SK-N-SH treated with all-trans-retinoic acid at 6 μM for 48 hours (cell line): ENCODE measurements around the gene CLMN.

Experiments
- ATAC-seq: fragments of 200-7000 bp; cut with Tn5 transposase; 3 replicates; pipeline ENCODE4 v1.9.1; 2020; ENCODE audit warnings: mild to moderate bottlenecking, moderate library complexity
- ARNTL ChIP-seq: fragments of 450-650 bp; formaldehyde crosslinking; IDR thresholded peaks from 2 replicates; pipeline ENCODE4 v1.5.0; 2020; ENCODE audit warnings: low read depth, mild to moderate bottlenecking, moderate library complexity, borderline replicate concordance
- BACH2 ChIP-seq: fragments of 250-450 bp; sonication (Bioruptor Pico); IDR thresholded peaks from 2 replicates; pipeline ENCODE4 v1.9.0; 2021; ENCODE audit warnings: mild to moderate bottlenecking, borderline replicate concordance
- CSDC2 ChIP-seq: fragments of 250-450 bp; sonication (Bioruptor Pico); IDR thresholded peaks from 2 replicates; pipeline ENCODE4 v1.5.0; 2020; ENCODE audit warnings: mild to moderate bottlenecking, moderate library complexity
- ESRRG ChIP-seq: fragments of 250-450 bp; sonication (Bioruptor Pico); IDR thresholded peaks from 2 replicates; pipeline ENCODE4 v1.6.1; 2021; ENCODE audit warnings: mild to moderate bottlenecking
- GLIS3 ChIP-seq: fragments of 250-450 bp; sonication (Bioruptor Pico); IDR thresholded peaks from 2 replicates; pipeline ENCODE4 v1.5.0; 2020; ENCODE audit warnings: mild to moderate bottlenecking, moderate library complexity
- ISL1 ChIP-seq: fragments of 250-450 bp; sonication (Bioruptor Pico); IDR thresholded peaks from 2 replicates; pipeline ENCODE4 v2.1.2; 2022; ENCODE audit warnings: mild to moderate bottlenecking, moderate library complexity
- OSR1 ChIP-seq: fragments of 250-450 bp; sonication (Bioruptor Pico); IDR thresholded peaks from 2 replicates; pipeline ENCODE4 v1.8.0; 2022; ENCODE audit warnings: moderate library complexity, mild to moderate bottlenecking, inconsistent platforms
- PPARA ChIP-seq: fragments of 250-450 bp; sonication (Bioruptor Pico); IDR thresholded peaks from 2 replicates; pipeline ENCODE4 v1.5.0; 2020; ENCODE audit warnings: mild to moderate bottlenecking, borderline replicate concordance
- RARB ChIP-seq: fragments of 250-450 bp; sonication (Bioruptor Pico); IDR thresholded peaks from 2 replicates; pipeline ENCODE4 v1.8.0; 2021; ENCODE audit warnings: mild to moderate bottlenecking, moderate library complexity
- SNAI2 ChIP-seq: fragments of 250-450 bp; sonication (Bioruptor Pico); IDR thresholded peaks from 2 replicates; pipeline ENCODE4 v1.5.0; 2020; ENCODE audit warnings: mild to moderate bottlenecking, moderate library complexity
- TCF4 ChIP-seq: fragments of 250-450 bp; sonication (Bioruptor Pico); IDR thresholded peaks from 2 replicates; pipeline ENCODE4 v1.8.0; 2021; ENCODE audit warnings: mild to moderate bottlenecking, moderate library complexity, borderline replicate concordance
- TOX ChIP-seq: fragments of 250-450 bp; sonication (Bioruptor Pico); IDR thresholded peaks from 2 replicates; pipeline ENCODE4 v1.8.0; 2021; ENCODE audit warnings: mild to moderate bottlenecking, moderate library complexity, borderline replicate concordance
- ZC3H10 ChIP-seq: fragments of 250-450 bp; sonication (Bioruptor Pico); IDR thresholded peaks from 2 replicates; pipeline ENCODE4 v1.5.1; 2021; ENCODE audit warnings: mild to moderate bottlenecking, moderate library complexity
- ZFP3 ChIP-seq: fragments of 250-450 bp; sonication (Bioruptor Pico); IDR thresholded peaks from 2 replicates; pipeline ENCODE4 v1.5.0; 2020; ENCODE audit warnings: mild to moderate bottlenecking, moderate library complexity
- ZFP30 ChIP-seq: fragments of 450-650 bp; formaldehyde crosslinking; IDR thresholded peaks from 2 replicates; pipeline ENCODE4 v1.5.0; 2022; ENCODE audit warnings: mild to moderate bottlenecking, moderate library complexity
- ZNF70 ChIP-seq: fragments of 450-650 bp; formaldehyde crosslinking; IDR thresholded peaks from 2 replicates; pipeline ENCODE4 v1.5.0; 2020; ENCODE audit warnings: mild to moderate bottlenecking, moderate library complexity
- ZNF8 ChIP-seq: fragments of 450-650 bp; formaldehyde crosslinking; IDR thresholded peaks from 2 replicates; pipeline ENCODE4 v1.5.0; 2020; ENCODE audit warnings: mild to moderate bottlenecking, moderate library complexity
- TF ChIP-seq, protein P1 (sequence below): fragments of 250-450 bp; sonication (Bioruptor Pico); IDR thresholded peaks from 2 replicates; pipeline ENCODE4 v1.8.0; 2021; ENCODE audit warnings: low read depth, mild to moderate bottlenecking, moderate library complexity, borderline replicate concordance
- TF ChIP-seq, protein P2 (sequence below): fragments of 250-450 bp; sonication (Bioruptor Pico); IDR thresholded peaks from 2 replicates; pipeline ENCODE4 v1.5.1; 2020; ENCODE audit warnings: low read depth, mild to moderate bottlenecking, moderate library complexity
- TF ChIP-seq, protein P3 (sequence below): fragments of 250-450 bp; sonication (Bioruptor Pico); IDR thresholded peaks from 2 replicates; pipeline ENCODE4 v1.5.0; 2020; ENCODE audit warnings: mild to moderate bottlenecking, moderate library complexity
- TF ChIP-seq, protein P4 (sequence below): fragments of 250-450 bp; sonication (Bioruptor Pico); IDR thresholded peaks from 2 replicates; pipeline ENCODE4 v1.8.0; 2020; ENCODE audit warnings: mild to moderate bottlenecking, moderate library complexity, borderline replicate concordance
- TF ChIP-seq, protein P5 (sequence below): fragments of 250-450 bp; sonication (Bioruptor Pico); IDR thresholded peaks from 2 replicates; pipeline ENCODE4 v1.5.1; 2021; ENCODE audit warnings: mild to moderate bottlenecking, moderate library complexity

Gene CLMN

DNA sequence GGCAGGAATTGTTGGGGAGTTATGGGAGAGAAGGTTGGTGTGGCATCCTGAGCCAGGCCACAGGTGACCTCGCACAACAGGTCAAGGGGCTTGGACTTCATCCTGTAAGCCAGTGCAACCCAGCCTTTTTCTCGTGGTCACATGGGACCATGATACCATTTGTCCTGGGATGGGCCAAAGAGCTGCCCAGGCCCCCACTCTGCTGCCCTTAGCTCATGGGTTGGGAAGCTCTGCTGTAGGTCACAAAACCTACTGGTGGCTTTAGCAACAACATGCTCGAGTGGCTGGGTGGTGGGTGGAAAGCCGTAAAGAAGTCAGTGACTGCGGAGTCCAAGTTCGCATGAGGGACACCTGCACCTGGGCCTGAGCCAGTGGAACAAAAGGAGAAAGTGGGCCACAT lies 4.6 kb downstream of the CLMN start:
- TF ChIP-seq RARB, result no peak
- no peak for TF ChIP-seq TCF4 (CRISPR knock-in tag)
- no peak for TF ChIP-seq ARNTL (CRISPR knock-in tag)
- TF ChIP-seq, protein P1, sequence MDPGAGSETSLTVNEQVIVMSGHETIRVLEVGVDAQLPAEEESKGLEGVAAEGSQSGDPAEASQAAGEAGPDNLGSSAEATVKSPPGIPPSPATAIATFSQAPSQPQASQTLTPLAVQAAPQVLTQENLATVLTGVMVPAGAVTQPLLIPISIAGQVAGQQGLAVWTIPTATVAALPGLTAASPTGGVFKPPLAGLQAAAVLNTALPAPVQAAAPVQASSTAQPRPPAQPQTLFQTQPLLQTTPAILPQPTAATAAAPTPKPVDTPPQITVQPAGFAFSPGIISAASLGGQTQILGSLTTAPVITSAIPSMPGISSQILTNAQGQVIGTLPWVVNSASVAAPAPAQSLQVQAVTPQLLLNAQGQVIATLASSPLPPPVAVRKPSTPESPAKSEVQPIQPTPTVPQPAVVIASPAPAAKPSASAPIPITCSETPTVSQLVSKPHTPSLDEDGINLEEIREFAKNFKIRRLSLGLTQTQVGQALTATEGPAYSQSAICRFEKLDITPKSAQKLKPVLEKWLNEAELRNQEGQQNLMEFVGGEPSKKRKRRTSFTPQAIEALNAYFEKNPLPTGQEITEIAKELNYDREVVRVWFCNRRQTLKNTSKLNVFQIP (CRISPR knock-in tag), result no peak
- no peak for TF ChIP-seq ISL1 (CRISPR knock-in tag)
- TF ChIP-seq, protein P2, sequence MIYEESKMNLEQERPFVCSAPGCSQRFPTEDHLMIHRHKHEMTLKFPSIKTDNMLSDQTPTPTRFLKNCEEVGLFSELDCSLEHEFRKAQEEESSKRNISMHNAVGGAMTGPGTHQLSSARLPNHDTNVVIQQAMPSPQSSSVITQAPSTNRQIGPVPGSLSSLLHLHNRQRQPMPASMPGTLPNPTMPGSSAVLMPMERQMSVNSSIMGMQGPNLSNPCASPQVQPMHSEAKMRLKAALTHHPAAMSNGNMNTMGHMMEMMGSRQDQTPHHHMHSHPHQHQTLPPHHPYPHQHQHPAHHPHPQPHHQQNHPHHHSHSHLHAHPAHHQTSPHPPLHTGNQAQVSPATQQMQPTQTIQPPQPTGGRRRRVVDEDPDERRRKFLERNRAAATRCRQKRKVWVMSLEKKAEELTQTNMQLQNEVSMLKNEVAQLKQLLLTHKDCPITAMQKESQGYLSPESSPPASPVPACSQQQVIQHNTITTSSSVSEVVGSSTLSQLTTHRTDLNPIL (CRISPR knock-in tag), result no peak
- no peak for TF ChIP-seq ZNF70 (CRISPR knock-in tag)
- TF ChIP-seq, protein P3, sequence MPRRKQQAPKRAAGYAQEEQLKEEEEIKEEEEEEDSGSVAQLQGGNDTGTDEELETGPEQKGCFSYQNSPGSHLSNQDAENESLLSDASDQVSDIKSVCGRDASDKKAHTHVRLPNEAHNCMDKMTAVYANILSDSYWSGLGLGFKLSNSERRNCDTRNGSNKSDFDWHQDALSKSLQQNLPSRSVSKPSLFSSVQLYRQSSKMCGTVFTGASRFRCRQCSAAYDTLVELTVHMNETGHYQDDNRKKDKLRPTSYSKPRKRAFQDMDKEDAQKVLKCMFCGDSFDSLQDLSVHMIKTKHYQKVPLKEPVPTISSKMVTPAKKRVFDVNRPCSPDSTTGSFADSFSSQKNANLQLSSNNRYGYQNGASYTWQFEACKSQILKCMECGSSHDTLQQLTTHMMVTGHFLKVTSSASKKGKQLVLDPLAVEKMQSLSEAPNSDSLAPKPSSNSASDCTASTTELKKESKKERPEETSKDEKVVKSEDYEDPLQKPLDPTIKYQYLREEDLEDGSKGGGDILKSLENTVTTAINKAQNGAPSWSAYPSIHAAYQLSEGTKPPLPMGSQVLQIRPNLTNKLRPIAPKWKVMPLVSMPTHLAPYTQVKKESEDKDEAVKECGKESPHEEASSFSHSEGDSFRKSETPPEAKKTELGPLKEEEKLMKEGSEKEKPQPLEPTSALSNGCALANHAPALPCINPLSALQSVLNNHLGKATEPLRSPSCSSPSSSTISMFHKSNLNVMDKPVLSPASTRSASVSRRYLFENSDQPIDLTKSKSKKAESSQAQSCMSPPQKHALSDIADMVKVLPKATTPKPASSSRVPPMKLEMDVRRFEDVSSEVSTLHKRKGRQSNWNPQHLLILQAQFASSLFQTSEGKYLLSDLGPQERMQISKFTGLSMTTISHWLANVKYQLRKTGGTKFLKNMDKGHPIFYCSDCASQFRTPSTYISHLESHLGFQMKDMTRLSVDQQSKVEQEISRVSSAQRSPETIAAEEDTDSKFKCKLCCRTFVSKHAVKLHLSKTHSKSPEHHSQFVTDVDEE, result no peak
- TF ChIP-seq PPARA (CRISPR knock-in tag), result no peak
- no peak for TF ChIP-seq ESRRG (CRISPR knock-in tag)
- TF ChIP-seq ZC3H10 (CRISPR knock-in tag), result no peak
- TF ChIP-seq GLIS3, result no peak
- no peak for TF ChIP-seq BACH2 (CRISPR knock-in tag)
- no peak for TF ChIP-seq OSR1 (CRISPR knock-in tag)
- TF ChIP-seq ZNF8 (CRISPR knock-in tag), result no peak
- TF ChIP-seq ZFP3 (CRISPR knock-in tag), result no peak
- TF ChIP-seq, protein P4, sequence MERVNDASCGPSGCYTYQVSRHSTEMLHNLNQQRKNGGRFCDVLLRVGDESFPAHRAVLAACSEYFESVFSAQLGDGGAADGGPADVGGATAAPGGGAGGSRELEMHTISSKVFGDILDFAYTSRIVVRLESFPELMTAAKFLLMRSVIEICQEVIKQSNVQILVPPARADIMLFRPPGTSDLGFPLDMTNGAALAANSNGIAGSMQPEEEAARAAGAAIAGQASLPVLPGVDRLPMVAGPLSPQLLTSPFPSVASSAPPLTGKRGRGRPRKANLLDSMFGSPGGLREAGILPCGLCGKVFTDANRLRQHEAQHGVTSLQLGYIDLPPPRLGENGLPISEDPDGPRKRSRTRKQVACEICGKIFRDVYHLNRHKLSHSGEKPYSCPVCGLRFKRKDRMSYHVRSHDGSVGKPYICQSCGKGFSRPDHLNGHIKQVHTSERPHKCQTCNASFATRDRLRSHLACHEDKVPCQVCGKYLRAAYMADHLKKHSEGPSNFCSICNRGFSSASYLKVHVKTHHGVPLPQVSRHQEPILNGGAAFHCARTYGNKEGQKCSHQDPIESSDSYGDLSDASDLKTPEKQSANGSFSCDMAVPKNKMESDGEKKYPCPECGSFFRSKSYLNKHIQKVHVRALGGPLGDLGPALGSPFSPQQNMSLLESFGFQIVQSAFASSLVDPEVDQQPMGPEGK (CRISPR knock-in tag), result no peak
- no peak for TF ChIP-seq SNAI2 (CRISPR knock-in tag)
- no peak for TF ChIP-seq CSDC2 (CRISPR knock-in tag)
- TF ChIP-seq, protein P5, sequence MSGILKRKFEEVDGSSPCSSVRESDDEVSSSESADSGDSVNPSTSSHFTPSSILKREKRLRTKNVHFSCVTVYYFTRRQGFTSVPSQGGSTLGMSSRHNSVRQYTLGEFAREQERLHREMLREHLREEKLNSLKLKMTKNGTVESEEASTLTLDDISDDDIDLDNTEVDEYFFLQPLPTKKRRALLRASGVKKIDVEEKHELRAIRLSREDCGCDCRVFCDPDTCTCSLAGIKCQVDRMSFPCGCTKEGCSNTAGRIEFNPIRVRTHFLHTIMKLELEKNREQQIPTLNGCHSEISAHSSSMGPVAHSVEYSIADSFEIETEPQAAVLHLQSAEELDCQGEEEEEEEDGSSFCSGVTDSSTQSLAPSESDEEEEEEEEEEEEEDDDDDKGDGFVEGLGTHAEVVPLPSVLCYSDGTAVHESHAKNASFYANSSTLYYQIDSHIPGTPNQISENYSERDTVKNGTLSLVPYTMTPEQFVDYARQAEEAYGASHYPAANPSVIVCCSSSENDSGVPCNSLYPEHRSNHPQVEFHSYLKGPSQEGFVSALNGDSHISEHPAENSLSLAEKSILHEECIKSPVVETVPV (CRISPR knock-in tag), result no peak
- no peak for ATAC-seq

DNA sequence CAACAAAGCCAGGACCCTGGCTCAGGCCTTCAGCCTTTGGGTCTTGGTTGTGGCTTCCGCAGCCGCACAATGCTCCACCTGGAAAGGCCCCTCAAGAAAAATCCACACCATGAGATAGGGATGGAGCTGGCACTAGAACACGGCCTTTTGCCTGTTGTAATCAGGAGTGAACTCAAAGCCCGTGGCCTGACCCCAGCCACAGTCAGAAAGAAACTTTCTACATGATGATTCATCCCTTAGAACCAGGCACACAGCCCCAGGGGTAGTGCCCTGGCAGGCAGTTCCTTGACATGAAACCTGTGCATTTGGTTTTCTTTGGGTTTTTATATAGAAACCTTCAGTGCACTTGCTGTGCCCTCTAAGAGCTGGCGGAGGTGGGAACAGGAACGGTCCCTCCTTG lies 5.1 kb downstream of the CLMN start:
- ATAC-seq, result peak; percentile 80
- no peak for TF ChIP-seq TOX (CRISPR knock-in tag)
- no peak for TF ChIP-seq ZFP30 (CRISPR knock-in tag)
- TF ChIP-seq CSDC2 (CRISPR knock-in tag), result no peak
- TF ChIP-seq ZNF70 (CRISPR knock-in tag), result no peak
- TF ChIP-seq ZFP3 (CRISPR knock-in tag), result no peak
- TF ChIP-seq, protein P2 (CRISPR knock-in tag), result no peak
- TF ChIP-seq, protein P4 (CRISPR knock-in tag), result no peak
- TF ChIP-seq, protein P1 (CRISPR knock-in tag), result no peak
- TF ChIP-seq, protein P3, result no peak
- TF ChIP-seq OSR1 (CRISPR knock-in tag), result no peak
